ENCODE measurements around the gene CNTN4.

CNTN4 gene

GRCh38 chr3:2266606-2267005, 167.9 kb downstream of the CNTN4 start:
- no peak overlapping the region for H3K4me3 ChIP-seq (ENCODE audit: low read length)
- no peak for TF ChIP-seq ZNF274 (IDR thresholded peaks at IDR 0.05; ENCODE audit: low read depth, low read length)

GRCh38 chr3:2268779-2269178, 170.1 kb downstream of the CNTN4 start:
- no peak overlapping the region for H3K4me3 ChIP-seq (ENCODE audit: low read length)
- no peak for TF ChIP-seq ZNF274 (IDR thresholded peaks at IDR 0.05; ENCODE audit: low read depth, low read length)

GRCh38 chr3:2274526-2274925, 175.9 kb downstream of the CNTN4 start:
- no peak overlapping the region for H3K4me3 ChIP-seq (ENCODE audit: low read length)

GRCh38 chr3:2283818-2284217, 185.2 kb downstream of the CNTN4 start:
- TF ChIP-seq ZNF274 (IDR thresholded peaks at IDR 0.05; ENCODE audit: low read depth, low read length), result no peak

More at GRCh38 chr3:2274526-2274925, 175.9 kb downstream of the CNTN4 start:
- TF ChIP-seq ZNF274 (IDR thresholded peaks at IDR 0.05; ENCODE audit: low read depth, low read length), result no peak

GRCh38 chr3:2300938-2301337, 202.3 kb downstream of the CNTN4 start:
- H3K4me3 ChIP-seq (ENCODE audit: low read length), result no peak overlapping the region
- TF ChIP-seq ZNF274 (IDR thresholded peaks at IDR 0.05; ENCODE audit: low read depth, low read length), result no peak

More at GRCh38 chr3:2283818-2284217, 185.2 kb downstream of the CNTN4 start:
- no peak overlapping the region for H3K4me3 ChIP-seq (ENCODE audit: low read length)

GRCh38 chr3:2301361-2301760, 202.7 kb downstream of the CNTN4 start:
- TF ChIP-seq ZNF274 (IDR thresholded peaks at IDR 0.05; ENCODE audit: low read depth, low read length), result no peak
- no peak overlapping the region for H3K4me3 ChIP-seq (ENCODE audit: low read length)

- no peak overlapping the region for H3K4me3 ChIP-seq (ENCODE audit: low read length)
- no peak for TF ChIP-seq ZNF274 (IDR thresholded peaks at IDR 0.05; ENCODE audit: low read depth, low read length)
Measured at GRCh38 chr3:2303566-2303965, 204.9 kb downstream of the CNTN4 start.

- TF ChIP-seq ZNF274 (IDR thresholded peaks at IDR 0.05; ENCODE audit: low read depth, low read length), result no peak
Measured at GRCh38 chr3:2311022-2311421, 212.4 kb downstream of the CNTN4 start.

GRCh38 chr3:2317521-2317920, 218.9 kb downstream of the CNTN4 start:
- no peak for TF ChIP-seq ZNF274 (IDR thresholded peaks at IDR 0.05; ENCODE audit: low read depth, low read length)
- H3K4me3 ChIP-seq (ENCODE audit: low read length), result no peak overlapping the region

More at GRCh38 chr3:2311022-2311421, 212.4 kb downstream of the CNTN4 start:
- no peak overlapping the region for H3K4me3 ChIP-seq (ENCODE audit: low read length)

GRCh38 chr3:2334921-2335320, 236.3 kb downstream of the CNTN4 start:
- no peak for TF ChIP-seq ZNF274 (IDR thresholded peaks at IDR 0.05; ENCODE audit: low read depth, low read length)
- H3K4me3 ChIP-seq (ENCODE audit: low read length), result no peak overlapping the region

GRCh38 chr3:2343031-2343682, 244.5 kb downstream of the CNTN4 start:
- TF ChIP-seq ZNF274 (IDR thresholded peaks at IDR 0.05; ENCODE audit: low read depth, low read length), result no peak
- H3K4me3 ChIP-seq (ENCODE audit: low read length), result no peak overlapping the region

- H3K4me3 ChIP-seq (ENCODE audit: low read length), result no peak overlapping the region
- TF ChIP-seq ZNF274 (IDR thresholded peaks at IDR 0.05; ENCODE audit: low read depth, low read length), result no peak
Measured at GRCh38 chr3:2352134-2352762, 253.6 kb downstream of the CNTN4 start.

- no peak for TF ChIP-seq ZNF274 (IDR thresholded peaks at IDR 0.05; ENCODE audit: low read depth, low read length)
- no peak overlapping the region for H3K4me3 ChIP-seq (ENCODE audit: low read length)
Measured at GRCh38 chr3:2354702-2355101, 256.0 kb downstream of the CNTN4 start.

GRCh38 chr3:2356298-2356950, 257.8 kb downstream of the CNTN4 start:
- H3K4me3 ChIP-seq (ENCODE audit: low read length), result no peak overlapping the region
- no peak for TF ChIP-seq ZNF274 (IDR thresholded peaks at IDR 0.05; ENCODE audit: low read depth, low read length)

GRCh38 chr3:2360815-2361214, 262.1 kb downstream of the CNTN4 start:
- TF ChIP-seq ZNF274 (IDR thresholded peaks at IDR 0.05; ENCODE audit: low read depth, low read length), result no peak
- H3K4me3 ChIP-seq (ENCODE audit: low read length), result no peak overlapping the region

All from GM08714 (cell line).